Measurements from ENCODE around the gene ANKRD60. TPM values are rescaled to one million over a fixed set of nuclear protein-coding genes. Genes with fewer than 3 reads are reported as not detected.

Gene ANKRD60
- total RNA-seq, 1 donor from 2014 or later: not detected

- no peak overlapping the region for H3K4me3 ChIP-seq
- DNase-seq (no peak), ATAC-seq (no peak)
- TF ChIP-seq, protein P1, sequence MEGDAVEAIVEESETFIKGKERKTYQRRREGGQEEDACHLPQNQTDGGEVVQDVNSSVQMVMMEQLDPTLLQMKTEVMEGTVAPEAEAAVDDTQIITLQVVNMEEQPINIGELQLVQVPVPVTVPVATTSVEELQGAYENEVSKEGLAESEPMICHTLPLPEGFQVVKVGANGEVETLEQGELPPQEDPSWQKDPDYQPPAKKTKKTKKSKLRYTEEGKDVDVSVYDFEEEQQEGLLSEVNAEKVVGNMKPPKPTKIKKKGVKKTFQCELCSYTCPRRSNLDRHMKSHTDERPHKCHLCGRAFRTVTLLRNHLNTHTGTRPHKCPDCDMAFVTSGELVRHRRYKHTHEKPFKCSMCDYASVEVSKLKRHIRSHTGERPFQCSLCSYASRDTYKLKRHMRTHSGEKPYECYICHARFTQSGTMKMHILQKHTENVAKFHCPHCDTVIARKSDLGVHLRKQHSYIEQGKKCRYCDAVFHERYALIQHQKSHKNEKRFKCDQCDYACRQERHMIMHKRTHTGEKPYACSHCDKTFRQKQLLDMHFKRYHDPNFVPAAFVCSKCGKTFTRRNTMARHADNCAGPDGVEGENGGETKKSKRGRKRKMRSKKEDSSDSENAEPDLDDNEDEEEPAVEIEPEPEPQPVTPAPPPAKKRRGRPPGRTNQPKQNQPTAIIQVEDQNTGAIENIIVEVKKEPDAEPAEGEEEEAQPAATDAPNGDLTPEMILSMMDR (IDR thresholded peaks at IDR 0.05): no peak
- no peaks in the 10 kb centered on the region for H3K36me3 ChIP-seq
- no peaks in the 10 kb centered on the region for H3K9me3 ChIP-seq
- peaks cover 11% of the 10 kb centered on the region for H3K4me1 ChIP-seq
- peaks cover 8% of the 10 kb centered on the region for H3K27me3 ChIP-seq
- intact Hi-C loops (cut with DNase I): loop anchor here (5.0 kb wide), 1 partner anchor 696 kb away; no protein-coding TSS in a partner anchor
- no peak overlapping the region for H3K27ac ChIP-seq
Observed at GRCh38 chr20:58213716-58214115, 14.7 kb downstream of the ANKRD60 start.

DNA sequence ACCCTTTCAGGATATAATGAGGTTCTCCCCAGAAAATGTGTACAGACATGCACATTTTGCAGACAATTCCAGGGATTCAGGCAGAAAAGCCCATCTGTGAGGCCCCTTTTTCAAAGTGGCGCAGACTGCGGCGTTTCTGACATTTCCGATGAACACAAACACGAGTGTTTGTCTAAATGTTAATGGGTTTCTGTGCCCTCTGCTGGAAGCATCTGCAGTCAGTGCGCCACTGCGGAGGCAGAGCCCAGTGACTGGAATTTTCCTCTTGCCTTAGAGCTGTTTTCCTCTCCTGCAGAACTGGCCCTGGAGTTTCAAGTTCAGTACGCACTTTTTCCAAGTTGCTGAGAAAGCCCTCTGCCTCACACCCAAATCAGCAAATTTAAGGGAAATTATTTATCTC is 15.3 kb downstream of the ANKRD60 start:
- Histone ChIP-seq H3K27me3 (peaks cover 8% of the 10 kb centered on the region), H3K4me1 (peaks cover 11% of the 10 kb centered on the region), H3K27ac (no peak overlapping the region), H3K36me3 (no peaks in the 10 kb centered on the region), H3K9me3 (no peaks in the 10 kb centered on the region), H3K4me3 (no peak overlapping the region)
- ATAC-seq (no peak), DNase-seq (no peak)
- TF ChIP-seq, protein P1 (IDR thresholded peaks at IDR 0.05): no peak
- intact Hi-C loops (cut with DNase I): loop anchor here (5.0 kb wide), 1 partner anchor 696 kb away; no protein-coding TSS in a partner anchor

DNA sequence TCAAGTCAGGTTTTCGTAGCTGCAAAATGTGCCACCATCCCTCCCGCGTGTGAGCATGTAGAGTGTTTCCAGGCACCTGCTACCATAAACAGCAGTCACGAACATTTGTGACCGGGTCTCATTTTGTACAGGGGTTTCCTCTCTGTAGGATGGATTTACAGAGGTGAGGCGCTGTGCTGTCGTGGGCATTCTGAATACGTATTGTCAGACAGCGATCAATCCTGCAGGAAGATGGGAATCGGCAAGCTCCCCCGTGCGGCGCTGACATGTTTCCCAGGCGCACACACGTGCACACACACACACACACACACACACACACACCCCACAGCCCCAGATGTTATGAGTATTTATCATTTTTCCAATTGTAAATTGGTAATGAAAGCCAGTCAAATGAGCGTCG is 15.8 kb downstream of the ANKRD60 start:
- no peak for DNase-seq
- H3K27me3 ChIP-seq: peaks cover 8% of the 10 kb centered on the region

GRCh38 chr20:58210398-58210747 is 18.1 kb downstream of the ANKRD60 start:
- no peaks in the 10 kb centered on the region for H3K9me3 ChIP-seq
- H3K27me3 ChIP-seq: peaks cover 8% of the 10 kb centered on the region
- TF ChIP-seq, protein P1 (IDR thresholded peaks at IDR 0.05): no peak
- ATAC-seq (no peak), DNase-seq (no peak)
- intact Hi-C loops (cut with DNase I): loop anchor here (5.0 kb wide), 1 partner anchor 693 kb away; no protein-coding TSS in a partner anchor
- H3K36me3 ChIP-seq: no peaks in the 10 kb centered on the region
- no peak overlapping the region for H3K27ac ChIP-seq
- H3K4me3 ChIP-seq: no peak overlapping the region
- no peaks in the 10 kb centered on the region for H3K4me1 ChIP-seq

More for the DNA sequence above, 15.8 kb downstream of the ANKRD60 start:
- ATAC-seq: no peak
- no peaks in the 10 kb centered on the region for H3K36me3 ChIP-seq
- intact Hi-C loops (cut with DNase I): loop anchor here (5.0 kb wide), 1 partner anchor 695 kb away; no protein-coding TSS in a partner anchor
- no peak overlapping the region for H3K27ac ChIP-seq
- no peak overlapping the region for H3K4me3 ChIP-seq
- peaks cover 11% of the 10 kb centered on the region for H3K4me1 ChIP-seq
- TF ChIP-seq, protein P1 (IDR thresholded peaks at IDR 0.05): no peak
- no peaks in the 10 kb centered on the region for H3K9me3 ChIP-seq

DNA sequence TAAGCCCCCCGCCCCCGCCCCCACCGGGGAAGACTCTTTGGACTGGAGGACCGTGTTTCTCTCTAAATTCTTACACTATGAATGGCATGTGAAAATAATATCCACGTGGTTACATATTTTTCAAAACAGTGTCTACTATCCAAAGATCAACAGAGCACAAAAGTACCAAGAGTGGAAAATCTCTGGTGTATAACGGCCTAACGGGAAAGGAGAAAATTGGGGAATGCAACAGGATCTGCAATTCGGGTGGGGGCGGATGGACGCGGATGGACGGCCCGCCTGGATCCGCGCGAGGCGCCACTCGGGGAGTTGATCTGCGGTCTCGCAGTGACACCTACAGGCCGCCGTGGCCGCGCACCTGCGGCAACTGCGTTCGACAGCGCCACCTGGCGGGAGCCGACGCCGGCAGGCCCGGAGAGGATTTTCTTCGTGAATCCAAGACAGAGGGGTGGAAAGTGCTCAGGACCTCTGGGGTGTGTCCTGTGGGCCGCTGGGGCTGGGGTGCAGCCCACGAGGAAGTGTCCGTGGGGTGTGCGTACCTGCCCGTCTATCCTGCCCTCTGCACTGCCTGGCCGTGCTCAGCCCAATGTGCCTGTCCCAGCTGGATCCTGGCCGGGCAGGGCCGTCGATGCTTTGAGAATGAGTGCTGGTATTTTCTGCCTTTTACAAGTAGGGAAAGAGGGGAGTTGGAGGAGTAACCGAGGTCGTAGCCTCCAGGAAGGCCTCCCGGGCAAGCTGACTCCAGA is 18.6 kb downstream of the ANKRD60 start:
- no peaks in the 10 kb centered on the region for H3K9me3 ChIP-seq
- H3K4me1 ChIP-seq: no peaks in the 10 kb centered on the region
- no peak overlapping the region for H3K27ac ChIP-seq
- peaks cover 8% of the 10 kb centered on the region for H3K27me3 ChIP-seq
- H3K36me3 ChIP-seq: no peaks in the 10 kb centered on the region
- TF ChIP-seq, protein P1 (IDR thresholded peaks at IDR 0.05): peak; percentile 100
- ATAC-seq: peak; percentile 95
- intact Hi-C loops (cut with DNase I): loop anchor here (5.0 kb wide), 2 partner anchors 613 to 693 kb away; no protein-coding TSS in a partner anchor
- H3K4me3 ChIP-seq: no peak overlapping the region
- DNase-seq: peak; percentile 92

Data from upper lobe of right lung (tissue), 1 donor.